Skeletal muscle cell (primary cell): ENCODE measurements around the gene KLHL29.

Experiments used
- DNase-seq: peaks from one replicate; pipeline ENCODE4 v3.0.0-alpha.2; 2010; ENCODE audit warnings: low read depth
- H3K4me3 ChIP-seq: 2 replicates; pipeline ENCODE4 v1.5.1; 2011; ENCODE audit warnings: low read depth, mild to moderate bottlenecking, control low read depth, low read length, moderate library complexity

KLHL29 gene

GRCh38 chr2:23666241-23666979 lies 281.4 kb downstream of the KLHL29 start:
- no peak overlapping the region for H3K4me3 ChIP-seq

GRCh38 chr2:23666980-23667357 lies 282.0 kb downstream of the KLHL29 start:
- H3K4me3 ChIP-seq = no peak overlapping the region
- no peak for DNase-seq

More at GRCh38 chr2:23666241-23666979, 281.4 kb downstream of the KLHL29 start:
- DNase-seq = no peak

- DNase-seq = no peak
- no peak overlapping the region for H3K4me3 ChIP-seq
Observed at GRCh38 chr2:23668756-23669304, 283.9 kb downstream of the KLHL29 start.

- DNase-seq = peak; percentile 66
- no peak overlapping the region for H3K4me3 ChIP-seq
Observed at GRCh38 chr2:23669413-23670244, 284.6 kb downstream of the KLHL29 start.

- no peak for DNase-seq
- no peak overlapping the region for H3K4me3 ChIP-seq
Observed at GRCh38 chr2:23670245-23670592, 285.2 kb downstream of the KLHL29 start.

GRCh38 chr2:23673082-23673481 lies 288.1 kb downstream of the KLHL29 start:
- H3K4me3 ChIP-seq = no peak overlapping the region
- DNase-seq = no peak

DNA sequence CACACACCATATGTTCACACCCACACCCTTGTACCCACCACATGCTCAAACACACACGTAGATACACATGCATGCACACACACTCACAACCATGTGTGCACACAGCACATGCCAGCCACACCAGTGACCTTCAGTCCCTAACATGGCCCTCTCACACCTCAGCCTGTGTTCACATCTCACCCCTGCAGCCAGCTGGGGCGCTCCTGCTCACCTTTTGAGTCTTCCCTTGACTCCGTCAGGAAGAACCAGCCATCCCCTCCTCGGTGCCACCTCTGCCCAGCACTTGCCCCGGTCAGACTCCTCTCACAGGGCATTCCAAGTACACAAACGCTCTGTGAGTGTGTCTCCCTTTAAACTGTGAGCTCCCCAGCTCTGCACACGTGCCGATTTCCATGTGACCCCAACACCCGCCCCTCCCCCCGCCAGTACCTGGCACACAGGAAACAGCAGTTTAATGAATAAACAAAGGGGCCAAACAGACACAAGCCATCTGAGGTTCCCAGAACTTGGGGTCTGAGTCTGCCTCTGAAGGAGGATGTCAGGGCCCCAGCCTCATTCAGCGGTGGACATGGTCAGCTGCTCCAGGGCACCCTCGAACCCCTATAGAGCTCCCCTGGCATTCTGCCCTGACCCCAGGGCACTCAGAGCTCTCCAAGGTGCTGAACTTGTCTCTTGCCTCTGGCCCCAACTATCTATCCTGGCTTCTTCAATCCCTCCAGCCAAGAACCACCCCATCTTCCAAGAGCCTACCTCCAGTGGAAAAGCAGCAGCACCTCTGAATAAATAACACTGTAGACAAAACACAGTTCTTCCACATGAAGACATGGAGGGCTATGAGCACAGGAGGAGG lies 289.1 kb downstream of the KLHL29 start:
- no peak for DNase-seq
- no peak overlapping the region for H3K4me3 ChIP-seq

GRCh38 chr2:23675506-23675905 lies 290.5 kb downstream of the KLHL29 start:
- DNase-seq = no peak
- no peak overlapping the region for H3K4me3 ChIP-seq

DNA sequence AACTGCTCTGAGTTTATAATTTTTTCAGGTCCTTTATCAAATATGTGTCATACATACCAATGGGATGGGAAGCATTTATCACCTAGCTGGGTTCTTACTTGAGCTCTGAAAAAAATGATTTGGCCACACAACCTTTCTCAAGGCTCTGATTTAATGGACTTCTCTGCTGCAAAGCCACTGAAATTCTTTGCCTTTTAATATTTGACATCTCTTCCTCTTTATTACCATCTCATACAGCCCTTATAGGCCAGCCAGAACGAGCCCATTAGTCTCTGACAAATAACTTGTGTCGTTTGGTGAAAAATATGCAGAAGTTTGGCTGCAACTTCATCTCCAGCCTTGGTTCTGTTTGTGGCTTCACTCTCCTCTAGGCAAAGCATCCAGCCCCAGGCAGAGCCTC lies 292.9 kb downstream of the KLHL29 start:
- no peak overlapping the region for H3K4me3 ChIP-seq
- no peak for DNase-seq

GRCh38 chr2:23679044-23679443 lies 294.1 kb downstream of the KLHL29 start:
- no peak for DNase-seq
- no peak overlapping the region for H3K4me3 ChIP-seq

DNA sequence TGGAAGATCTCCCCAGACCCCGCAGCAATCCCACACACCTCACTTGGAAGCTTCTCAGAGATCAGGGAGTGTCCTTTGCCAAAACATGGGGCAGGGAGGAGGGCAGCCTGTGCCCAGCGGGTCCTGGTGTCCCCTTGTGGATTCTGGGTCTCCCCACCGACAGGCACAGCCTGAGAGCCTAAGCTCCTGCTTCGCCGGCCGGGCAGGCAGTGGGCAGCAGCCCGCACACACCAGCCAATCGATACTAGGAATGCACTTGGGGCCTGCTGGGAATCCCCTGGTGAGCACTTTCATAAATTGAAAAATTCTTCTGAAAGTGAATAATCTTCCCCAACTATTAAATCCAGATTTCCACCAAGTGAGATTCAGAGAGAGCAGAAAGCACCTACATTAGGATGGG lies 296.0 kb downstream of the KLHL29 start:
- no peak overlapping the region for H3K4me3 ChIP-seq
- no peak for DNase-seq

GRCh38 chr2:23681356-23682140 lies 296.6 kb downstream of the KLHL29 start:
- no peak for DNase-seq
- no peak overlapping the region for H3K4me3 ChIP-seq

GRCh38 chr2:23682481-23682880 lies 297.5 kb downstream of the KLHL29 start:
- DNase-seq = no peak
- no peak overlapping the region for H3K4me3 ChIP-seq

GRCh38 chr2:23683001-23683400 lies 298.0 kb downstream of the KLHL29 start:
- no peak overlapping the region for H3K4me3 ChIP-seq
- DNase-seq = no peak

- no peak for DNase-seq
- H3K4me3 ChIP-seq = no peak overlapping the region
Observed at GRCh38 chr2:23684395-23685176, 299.6 kb downstream of the KLHL29 start.

DNA sequence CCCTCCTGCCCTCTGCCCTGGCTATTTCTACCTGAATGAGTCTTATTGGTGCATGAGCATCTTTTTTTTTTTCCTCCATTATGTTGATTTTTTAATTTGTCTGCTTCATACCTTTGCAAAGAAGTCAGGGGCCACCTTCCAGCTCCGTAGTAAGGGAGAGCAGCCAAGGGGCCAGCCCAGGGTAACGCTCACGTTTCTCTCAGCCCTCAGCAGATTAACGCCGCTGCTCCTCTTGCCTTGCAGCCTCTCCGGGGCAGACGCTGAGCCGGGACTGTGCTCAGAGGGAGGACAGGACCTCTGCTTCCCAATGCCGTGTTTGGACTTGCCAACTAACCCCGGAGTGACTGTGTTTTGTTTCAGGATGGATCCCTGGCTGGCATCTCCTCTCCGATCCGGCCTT lies 300.2 kb downstream of the KLHL29 start:
- no peak overlapping the region for H3K4me3 ChIP-seq
- no peak for DNase-seq

DNA sequence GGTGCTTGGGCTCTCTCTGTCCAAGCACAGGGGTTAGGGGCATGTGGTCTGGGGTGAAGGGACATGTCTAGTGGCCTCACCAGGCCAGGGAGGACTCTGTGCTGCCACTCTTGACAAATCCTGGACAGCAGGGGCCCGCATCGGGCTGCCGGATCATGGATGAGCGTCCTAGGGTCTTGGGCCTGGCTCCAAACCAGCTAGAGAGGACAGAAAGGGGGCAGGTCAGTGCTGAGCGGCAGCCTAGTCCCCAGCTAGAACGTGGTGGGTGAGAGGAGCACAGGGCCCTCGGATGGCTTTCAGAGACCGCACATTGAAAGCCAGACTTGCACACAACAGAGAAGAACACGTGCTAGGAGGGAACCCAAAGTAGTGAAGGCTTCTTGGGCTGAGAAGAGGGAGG lies 300.7 kb downstream of the KLHL29 start:
- no peak for DNase-seq
- H3K4me3 ChIP-seq = no peak overlapping the region

DNA sequence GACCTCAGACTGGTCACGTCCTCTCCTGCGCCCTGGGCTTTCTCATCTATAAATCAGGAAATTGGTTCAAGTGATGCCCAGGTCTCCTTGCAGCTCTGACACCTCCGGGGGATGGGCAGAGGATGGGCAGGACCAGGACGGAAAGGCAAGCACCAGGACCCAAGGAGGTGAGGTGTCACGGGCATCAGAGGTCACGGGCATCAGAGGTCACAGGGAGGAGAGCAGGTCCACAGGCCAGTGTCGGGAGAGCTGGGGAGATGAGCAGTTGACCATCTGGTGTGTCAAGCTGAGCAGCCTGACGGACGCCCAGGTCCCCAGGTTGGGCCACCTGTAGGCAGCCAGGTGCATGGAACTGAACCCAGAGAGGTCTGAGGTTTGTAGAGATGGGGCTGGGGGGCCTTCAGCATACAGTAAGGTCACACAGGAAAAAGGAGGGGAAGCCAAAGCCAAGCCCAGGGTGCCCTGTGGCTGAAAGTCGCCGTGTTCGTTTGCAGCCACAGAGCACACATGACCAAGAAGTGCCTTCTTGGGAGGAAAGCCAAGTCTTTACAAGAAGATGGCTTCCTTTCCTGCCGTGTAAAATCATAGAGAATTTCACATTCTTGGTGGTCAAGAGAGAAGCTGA lies 301.5 kb downstream of the KLHL29 start:
- no peak overlapping the region for H3K4me3 ChIP-seq
- no peak for DNase-seq
